GM23248 (cell line): ENCODE results near the gene TRPC5OS. TPM values are rescaled to one million over a fixed set of nuclear protein-coding genes. Genes with fewer than 3 reads are reported as not detected.

Source experiments
- DNase-seq: peaks from one replicate; pipeline ENCODE4 v3.0.0-alpha.2; 2015
- H2AFZ ChIP-seq: fragments of 200-600 bp; sonication (generic); 2 replicates; pipeline ENCODE4 v1.6.1; 2016; ENCODE audit warnings: antibody characterized with exemption
- H3F3A ChIP-seq: fragments of 200-600 bp; sonication (generic); 2 replicates; pipeline ENCODE4 v1.6.1; 2016; ENCODE audit warnings: mild to moderate bottlenecking, antibody characterized with exemption, mixed run types; ENCODE audit not compliant: insufficient read depth
- H3K27ac ChIP-seq: fragments of 200-600 bp; sonication (generic); 2 replicates; pipeline ENCODE4 v1.5.1; 2016; ENCODE audit warnings: mild to moderate bottlenecking
- H3K27me3 ChIP-seq: fragments of 200-600 bp; sonication (generic); replicated peaks from 2 replicates; pipeline ENCODE4 v1.6.1; 2016; ENCODE audit warnings: mild to moderate bottlenecking; ENCODE audit not compliant: insufficient read depth
- H3K36me3 ChIP-seq: fragments of 200-600 bp; sonication (generic); 2 replicates; pipeline ENCODE4 v1.6.1; 2016; ENCODE audit warnings: low read depth, mild to moderate bottlenecking
- H3K4me1 ChIP-seq: fragments of 200-600 bp; sonication (generic); 2 replicates; pipeline ENCODE4 v1.6.1; 2016; ENCODE audit warnings: mild to moderate bottlenecking; ENCODE audit not compliant: insufficient read depth
- H3K4me2 ChIP-seq: fragments of 200-600 bp; sonication (generic); one replicate; pipeline ENCODE4 v1.6.1; 2016; ENCODE audit warnings: mild to moderate bottlenecking; ENCODE audit not compliant: unreplicated experiment
- H3K4me3 ChIP-seq: fragments of 200-600 bp; sonication (generic); 2 replicates; pipeline ENCODE4 v1.5.1; 2016; ENCODE audit warnings: mild to moderate bottlenecking
- H3K79me2 ChIP-seq: fragments of 200-600 bp; sonication (generic); 2 replicates; pipeline ENCODE4 v1.6.1; 2016; ENCODE audit warnings: mild to moderate bottlenecking; ENCODE audit not compliant: insufficient read depth
- H3K9ac ChIP-seq: fragments of 200-600 bp; sonication (generic); 2 replicates; pipeline ENCODE4 v1.6.1; 2016; ENCODE audit warnings: mild to moderate bottlenecking
- H3K9me2 ChIP-seq: fragments of 200-600 bp; sonication (generic); 2 replicates; pipeline ENCODE4 v1.6.1; 2016; ENCODE audit warnings: mixed run types, mild to moderate bottlenecking, moderate library complexity; ENCODE audit not compliant: insufficient read depth
- H3K9me3 ChIP-seq: fragments of 200-600 bp; sonication (generic); one replicate; pipeline ENCODE4 v1.6.1; 2017; ENCODE audit warnings: low read depth
- H4K20me1 ChIP-seq: fragments of 200-600 bp; sonication (generic); 2 replicates; pipeline ENCODE4 v1.6.0; 2016; ENCODE audit not compliant: insufficient read depth
- EZH2 ChIP-seq: fragments of 200-600 bp; sonication (generic); IDR thresholded peaks from 2 replicates; pipeline ENCODE4 v1.6.1; 2018; ENCODE audit warnings: antibody characterized with exemption, mild to moderate bottlenecking; ENCODE audit not compliant: insufficient read depth, poor library complexity, severe bottlenecking
- EZH2phosphoT487 ChIP-seq: fragments of 200-600 bp; sonication (generic); IDR thresholded peaks from 2 replicates; pipeline ENCODE4 v1.6.1; 2018; ENCODE audit warnings: antibody characterized with exemption, moderate library complexity, mild to moderate bottlenecking, low read depth; ENCODE audit not compliant: insufficient read depth
- WGBS, 2 experiments: methylation state at CpG; one replicate each; pipeline ENCODE4 v1.1.6; 2015 to 2017; ENCODE audit warnings: low lambda C conversion rate in 2 of 2, low coverage in 1 of 2; ENCODE audit errors: missing lambda C conversion rate in 2 of 2; 5-methylcytosine and 5-hydroxymethylcytosine counted together
- in situ Hi-C: fragments of 300-500 bp; cut with MboI; formaldehyde crosslinking; loops from 2 replicates; pipeline ENCODE4 v1.15.0; 2020
- polyA plus RNA-seq: library from polyadenylated mRNA; unstranded; fragments of >200 nt; fragmentation: Nextera tagmentation; extraction: Ambion mirVana; gene quantifications from 2 replicates; pipeline ENCODE4 v1.2.1, GENCODE V29; 2016
- total RNA-seq: library from RNA; depleted of rRNA; stranded (reverse); fragments of >200 nt; shearing (Covaris generic); gene quantifications from 2 replicates; pipeline ENCODE4 v1.2.3, GENCODE V29; 2014

Gene TRPC5OS
- total and polyA plus RNA-seq, 2 experiments from 2014 or later, result not detected

- Histone ChIP-seq H3K9me2 (no peaks in the 10 kb centered on the region), H3K4me2 (no peak overlapping the region), H3K36me3 (no peaks in the 10 kb centered on the region), H4K20me1 (no peaks in the 10 kb centered on the region), H2AFZ (no peak overlapping the region), H3K4me3 (no peak overlapping the region), H3K27me3 (no peaks in the 10 kb centered on the region), H3F3A (no peaks in the 10 kb centered on the region), H3K9ac (no peak overlapping the region), H3K79me2 (no peaks in the 10 kb centered on the region), H3K27ac (no peak overlapping the region), H3K4me1 (no peaks in the 10 kb centered on the region), H3K9me3 (no peaks in the 10 kb centered on the region)
- in situ Hi-C loops, result loop anchor here (25.0 kb wide), 1 partner anchor 768 kb away; no protein-coding TSS in a partner anchor
- TF ChIP-seq EZH2, result no peak
- TF ChIP-seq EZH2phosphoT487, result no peak
- peak; percentile 55 for DNase-seq
- 86 to 94% methylated on average over 1 of the region's 1 CpG for WGBS, 2 experiments
Measured at GRCh38 chrX:111869639-111870034, 6.3 kb upstream of the TRPC5OS start.

DNA sequence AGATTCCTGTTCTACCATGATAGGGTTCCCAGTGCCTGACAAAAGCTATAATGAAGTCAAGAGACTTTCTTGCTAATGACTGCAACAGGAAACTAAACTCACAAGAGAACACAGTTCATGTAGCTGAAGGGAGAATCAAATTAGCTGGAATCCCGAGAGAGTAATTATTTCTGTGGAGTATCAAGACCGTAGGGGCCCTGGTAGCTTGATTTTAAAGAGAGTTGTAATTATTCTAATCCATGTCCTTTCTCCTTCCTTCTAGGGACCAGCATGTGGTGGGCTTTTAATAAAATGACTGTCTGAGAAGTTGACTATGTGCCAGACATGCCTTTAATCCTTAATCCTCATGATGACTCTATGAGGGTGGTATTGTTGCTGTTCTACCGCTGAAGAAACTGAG is 1.7 kb upstream of the TRPC5OS start:
- Histone ChIP-seq H3K4me2 (no peak overlapping the region), H3K9ac (no peak overlapping the region), H3K4me3 (no peak overlapping the region), H3K9me2 (no peaks in the 10 kb centered on the region), H3K4me1 (no peaks in the 10 kb centered on the region), H3K27ac (no peak overlapping the region), H4K20me1 (no peaks in the 10 kb centered on the region), H3K79me2 (no peaks in the 10 kb centered on the region), H3K9me3 (no peaks in the 10 kb centered on the region), H3F3A (no peaks in the 10 kb centered on the region), H3K36me3 (no peaks in the 10 kb centered on the region), H2AFZ (no peak overlapping the region), H3K27me3 (no peaks in the 10 kb centered on the region)
- in situ Hi-C loops, result loop anchor here (25.0 kb wide), 1 partner anchor 763 kb away; no protein-coding TSS in a partner anchor
- 36 to 58% methylated on average over 3 of the region's 3 CpGs for WGBS, 2 experiments
- no peak for DNase-seq
- no peak for TF ChIP-seq EZH2phosphoT487
- no peak for TF ChIP-seq EZH2

- in situ Hi-C loops, result no loop called here
- Histone ChIP-seq H4K20me1 (no peaks in the 10 kb centered on the region), H3K4me2 (no peak overlapping the region), H3K9me2 (no peaks in the 10 kb centered on the region), H3K4me3 (no peak overlapping the region), H3K4me1 (no peaks in the 10 kb centered on the region), H3K36me3 (no peaks in the 10 kb centered on the region), H3K79me2 (no peaks in the 10 kb centered on the region), H2AFZ (no peak overlapping the region), H3F3A (no peaks in the 10 kb centered on the region), H3K27me3 (no peaks in the 10 kb centered on the region), H3K9ac (no peak overlapping the region), H3K9me3 (no peaks in the 10 kb centered on the region), H3K27ac (no peak overlapping the region)
- WGBS, 2 experiments, result 43 to 44% methylated on average over 3 of the region's 3 CpGs
- no peak for TF ChIP-seq EZH2phosphoT487
- TF ChIP-seq EZH2, result no peak
- DNase-seq, result no peak
Measured at GRCh38 chrX:111876646-111877045, 665 bp downstream of the TRPC5OS start.

GRCh38 chrX:111877681-111878080 is 1.7 kb downstream of the TRPC5OS start:
- no peaks in the 10 kb centered on the region for H3F3A ChIP-seq
- no peaks in the 10 kb centered on the region for H4K20me1 ChIP-seq
- in situ Hi-C loops, result no loop called here
- no peak overlapping the region for H3K9ac ChIP-seq
- H3K27ac ChIP-seq, result no peak overlapping the region
- no peaks in the 10 kb centered on the region for H3K4me1 ChIP-seq
- H3K79me2 ChIP-seq, result no peaks in the 10 kb centered on the region
- H2AFZ ChIP-seq, result no peak overlapping the region
- H3K36me3 ChIP-seq, result no peaks in the 10 kb centered on the region
- H3K9me2 ChIP-seq, result no peaks in the 10 kb centered on the region
- DNase-seq, result no peak
- H3K4me3 ChIP-seq, result no peak overlapping the region
- no peak overlapping the region for H3K4me2 ChIP-seq
- no peaks in the 10 kb centered on the region for H3K27me3 ChIP-seq
- H3K9me3 ChIP-seq, result no peaks in the 10 kb centered on the region
- no peak for TF ChIP-seq EZH2phosphoT487
- TF ChIP-seq EZH2, result no peak
- 26 to 32% methylated on average over 3 of the region's 3 CpGs for WGBS, 2 experiments

- H3K9ac ChIP-seq, result no peak overlapping the region
- H3K27ac ChIP-seq, result no peak overlapping the region
- H3K36me3 ChIP-seq, result no peaks in the 10 kb centered on the region
- WGBS, 2 experiments, result 56 to 58% methylated on average over 1 of the region's 1 CpG
- H3K4me2 ChIP-seq, result no peak overlapping the region
- TF ChIP-seq EZH2 (no peak), EZH2phosphoT487 (no peak)
- H3F3A ChIP-seq, result no peaks in the 10 kb centered on the region
- DNase-seq, result no peak
- no peak overlapping the region for H2AFZ ChIP-seq
- H3K9me3 ChIP-seq, result no peaks in the 10 kb centered on the region
- no peaks in the 10 kb centered on the region for H3K79me2 ChIP-seq
- H4K20me1 ChIP-seq, result no peaks in the 10 kb centered on the region
- in situ Hi-C loops, result no loop called here
- no peak overlapping the region for H3K4me3 ChIP-seq
- no peaks in the 10 kb centered on the region for H3K9me2 ChIP-seq
- H3K4me1 ChIP-seq, result no peaks in the 10 kb centered on the region
- no peaks in the 10 kb centered on the region for H3K27me3 ChIP-seq
Measured at GRCh38 chrX:111880735-111881134, 4.8 kb downstream of the TRPC5OS start.
